Left lobe of liver (tissue), 2 donors: Measurements from ENCODE around the gene NUCB1. TPM values are rescaled to one million over a fixed set of nuclear protein-coding genes. Genes with fewer than 3 reads are reported as not detected.

Experiments
- ATAC-seq: fragments of 200-7000 bp; cut with Tn5 transposase; one replicate; pipeline ENCODE4 v1.9.1; 2020; ENCODE audit warnings: mild to moderate bottlenecking, moderate library complexity
- DNase-seq: peaks from one replicate; pipeline ENCODE4 v3.0.0-alpha.2; 2020; ENCODE audit warnings: low spot score
- total RNA-seq: library from RNA; stranded (reverse); gene quantifications from one replicate; pipeline ENCODE4 v1.2.1, GENCODE V29; 2021
- donor health status: DM: no; HTN: no; CAD: no; lungs with moderate emphysema.
- donor health status: DM: no; HTN: yes; CAD: no.

Gene NUCB1
- total RNA-seq, 1 donor from 2014 or later, result 300 TPM

- ATAC-seq (no peak), DNase-seq (no peak)
These were observed 59.5 kb downstream of the NUCB1 start for GRCh38 chr19:48959341-48960239.

GRCh38 chr19:48961051-48961649, 61.0 kb downstream of the NUCB1 start:
- ATAC-seq (no peak), DNase-seq (no peak)

- ATAC-seq, result no peak
- DNase-seq, result no peak
These were observed 61.5 kb downstream of the NUCB1 start for GRCh38 chr19:48961673-48962028.

- peak; percentile 57 for ATAC-seq
- peak; percentile 89 for DNase-seq
These were observed 62.1 kb downstream of the NUCB1 start for GRCh38 chr19:48962029-48962848.

GRCh38 chr19:48962849-48963165, 62.7 kb downstream of the NUCB1 start:
- DNase-seq, result no peak
- ATAC-seq, result no peak

GRCh38 chr19:48963371-48964204, 63.5 kb downstream of the NUCB1 start:
- ATAC-seq, result peak; percentile 43

GRCh38 chr19:48964205-48965039, 64.3 kb downstream of the NUCB1 start:
- ATAC-seq, result peak; percentile 3
- no peak for DNase-seq

More at GRCh38 chr19:48963371-48964204, 63.5 kb downstream of the NUCB1 start:
- DNase-seq, result peak; percentile 87

- peak; percentile 61 for ATAC-seq
These were observed 65.1 kb downstream of the NUCB1 start, which contains the start of gene FTL for GRCh38 chr19:48965040-48965805. Gene FTL, plus strand, starts transcription at chr19:48965309. Its CDS starts 199 bp downstream, at chr19:48965508.

GRCh38 chr19:48965806-48966540, 65.9 kb downstream of the NUCB1 start:
- peak; percentile 76 for DNase-seq

More at GRCh38 chr19:48965040-48965805, 65.1 kb downstream of the NUCB1 start, which contains the start of gene FTL:
- DNase-seq, result peak; percentile 99

GRCh38 chr19:48966541-48967345, 66.6 kb downstream of the NUCB1 start:
- no peak for ATAC-seq
- DNase-seq, result no peak

More at GRCh38 chr19:48965806-48966540, 65.9 kb downstream of the NUCB1 start:
- ATAC-seq, result peak; percentile 2

GRCh38 chr19:48967346-48968178, 67.5 kb downstream of the NUCB1 start:
- ATAC-seq (peak; percentile 19), DNase-seq (peak; percentile 75)

GRCh38 chr19:48968179-48968661, 68.1 kb downstream of the NUCB1 start:
- DNase-seq (peak; percentile 59), ATAC-seq (peak; percentile 1)

GRCh38 chr19:48968813-48969218, 68.7 kb downstream of the NUCB1 start:
- ATAC-seq (peak; percentile 23), DNase-seq (peak; percentile 78)

GRCh38 chr19:48969276-48970138, 69.4 kb downstream of the NUCB1 start:
- ATAC-seq, result no peak
- DNase-seq, result peak; percentile 53

GRCh38 chr19:48970139-48970766, 70.1 kb downstream of the NUCB1 start:
- no peak for DNase-seq
- ATAC-seq, result no peak
